Kidney glomerular epithelial cell (primary cell): Measurements from ENCODE around the gene WHRN.

Experiments
- DNase-seq: peaks from one replicate; lab custom pipeline; 2025; lab: John Stamatoyannopoulos, UW

Gene WHRN

DNA sequence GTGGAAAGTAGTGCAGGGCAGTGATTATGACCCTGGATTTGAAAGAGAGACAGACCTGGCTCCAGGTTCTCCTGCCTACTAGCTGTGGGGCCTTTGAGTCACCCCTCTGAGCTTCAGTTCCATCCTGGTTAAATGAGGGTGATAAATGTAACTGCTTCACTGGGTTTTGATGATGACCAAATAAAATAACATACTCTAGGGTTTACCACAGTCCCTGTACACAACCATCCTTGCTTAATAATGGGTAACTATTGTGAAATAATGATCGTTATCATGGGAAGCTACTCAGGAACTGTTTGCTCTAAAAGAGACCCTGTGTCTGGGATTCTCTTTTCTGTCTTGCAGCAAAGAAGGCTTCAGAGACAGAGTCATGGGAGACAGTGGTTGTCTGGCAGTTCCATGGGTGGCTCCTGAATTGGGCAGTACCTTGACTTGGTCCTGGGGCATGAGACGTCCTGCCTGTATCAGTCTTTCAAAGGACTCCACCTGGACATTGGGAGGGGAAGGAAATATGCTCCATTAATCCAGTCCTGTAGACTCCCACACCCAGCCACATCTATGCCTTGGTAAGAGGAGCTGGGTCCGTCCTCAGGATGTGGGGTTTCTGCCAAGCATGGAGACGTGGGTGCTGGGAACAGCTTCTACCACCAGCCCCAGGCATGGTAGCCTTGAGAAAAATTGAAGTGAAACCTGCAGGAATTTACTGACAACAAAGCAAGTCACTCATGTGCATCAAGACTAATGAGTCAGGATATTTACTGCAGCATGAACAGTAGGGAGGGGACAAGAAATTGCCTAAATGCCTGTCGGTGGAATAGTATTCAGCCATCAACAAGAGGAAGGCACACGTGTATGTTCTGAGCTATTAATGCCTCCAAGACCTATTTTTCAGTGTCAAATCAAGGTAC, 140.9 kb downstream of the WHRN start:
- peak; percentile 98 for DNase-seq

GRCh38 chr9:114363424-114363823, 141.8 kb downstream of the WHRN start:
- DNase-seq, result no peak

GRCh38 chr9:114362394-114362793, 142.9 kb downstream of the WHRN start:
- DNase-seq, result no peak

- no peak for DNase-seq
These were observed 143.7 kb downstream of the WHRN start for GRCh38 chr9:114361542-114361941.

- DNase-seq, result no peak
These were observed 145.5 kb downstream of the WHRN start for GRCh38 chr9:114359801-114360200.

- no peak for DNase-seq
These were observed 147.4 kb downstream of the WHRN start for GRCh38 chr9:114357911-114358328.

- no peak for DNase-seq
These were observed 147.9 kb downstream of the WHRN start for GRCh38 chr9:114357360-114357759.

- no peak for DNase-seq
These were observed 148.5 kb downstream of the WHRN start for GRCh38 chr9:114356792-114357191.

DNA sequence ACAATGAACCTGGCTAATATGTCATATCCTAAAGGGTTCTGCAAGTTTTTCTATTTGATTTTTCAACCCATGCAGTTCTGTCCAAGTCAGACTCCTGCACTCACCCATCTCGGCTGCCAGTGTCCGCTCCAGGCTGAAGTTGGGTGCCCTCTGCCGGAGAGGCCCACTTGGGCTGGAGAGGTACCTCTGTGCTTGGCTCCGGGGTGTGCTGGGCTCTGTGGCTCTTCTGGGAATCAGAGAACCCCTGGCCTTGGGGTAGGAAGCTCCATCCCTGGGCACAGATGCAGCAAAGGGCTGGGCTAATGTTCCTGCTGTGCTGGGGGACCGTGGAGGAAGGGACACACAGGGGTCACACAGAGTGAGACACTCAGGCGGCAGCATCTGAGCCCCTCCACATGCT, 149.5 kb downstream of the WHRN start:
- DNase-seq, result no peak
